Fibroblast of villous mesenchyme (primary cell): Measurements from ENCODE around the gene MTMR3. TPM values are rescaled to one million over a fixed set of nuclear protein-coding genes. Genes with fewer than 3 reads are reported as not detected.
A peak's percentile ranks its signal among the peaks of the same experiment; 100 is the strongest.

ENCODE experiments used
- DNase-seq: peaks from one replicate; pipeline ENCODE4 v3.0.0-alpha.2; 2010; ENCODE audit warnings: low read depth
- H3K4me3 ChIP-seq: 2 replicates; pipeline ENCODE4 v1.5.1; 2011; ENCODE audit warnings: low read depth, mild to moderate bottlenecking, low read length
- total RNA-seq: library from RNA; depleted of rRNA; stranded (reverse); fragments of >200 nt; gene quantifications from 2 replicates; pipeline ENCODE4 v1.2.3, GENCODE V29; 2012
- TF ChIP-seq, protein P1 (sequence below): IDR thresholded peaks from 2 replicates; pipeline ENCODE4 v1.5.1; 2012; ENCODE audit warnings: low read depth, mild to moderate bottlenecking, low read length; ENCODE audit not compliant: insufficient read depth

MTMR3 gene
- total RNA-seq, 1 donor, result 51.4 TPM

GRCh38 chr22:29994027-29994715, 111.2 kb downstream of the MTMR3 start:
- H3K4me3 ChIP-seq, result no peak overlapping the region
- TF ChIP-seq, protein P1, sequence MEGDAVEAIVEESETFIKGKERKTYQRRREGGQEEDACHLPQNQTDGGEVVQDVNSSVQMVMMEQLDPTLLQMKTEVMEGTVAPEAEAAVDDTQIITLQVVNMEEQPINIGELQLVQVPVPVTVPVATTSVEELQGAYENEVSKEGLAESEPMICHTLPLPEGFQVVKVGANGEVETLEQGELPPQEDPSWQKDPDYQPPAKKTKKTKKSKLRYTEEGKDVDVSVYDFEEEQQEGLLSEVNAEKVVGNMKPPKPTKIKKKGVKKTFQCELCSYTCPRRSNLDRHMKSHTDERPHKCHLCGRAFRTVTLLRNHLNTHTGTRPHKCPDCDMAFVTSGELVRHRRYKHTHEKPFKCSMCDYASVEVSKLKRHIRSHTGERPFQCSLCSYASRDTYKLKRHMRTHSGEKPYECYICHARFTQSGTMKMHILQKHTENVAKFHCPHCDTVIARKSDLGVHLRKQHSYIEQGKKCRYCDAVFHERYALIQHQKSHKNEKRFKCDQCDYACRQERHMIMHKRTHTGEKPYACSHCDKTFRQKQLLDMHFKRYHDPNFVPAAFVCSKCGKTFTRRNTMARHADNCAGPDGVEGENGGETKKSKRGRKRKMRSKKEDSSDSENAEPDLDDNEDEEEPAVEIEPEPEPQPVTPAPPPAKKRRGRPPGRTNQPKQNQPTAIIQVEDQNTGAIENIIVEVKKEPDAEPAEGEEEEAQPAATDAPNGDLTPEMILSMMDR, result peak; percentile 35
- peak; percentile 74 for DNase-seq

- peak; percentile 82 for DNase-seq
- no peak overlapping the region for H3K4me3 ChIP-seq
- TF ChIP-seq, protein P1, result no peak
Observed at GRCh38 chr22:29994943-29995342, 112.0 kb downstream of the MTMR3 start.

- DNase-seq, result no peak
- no peak overlapping the region for H3K4me3 ChIP-seq
- TF ChIP-seq, protein P1, result no peak
Observed at GRCh38 chr22:29997107-29997506, 114.1 kb downstream of the MTMR3 start.

- TF ChIP-seq, protein P1, result no peak
- H3K4me3 ChIP-seq, result no peak overlapping the region
- no peak for DNase-seq
Observed at GRCh38 chr22:29997516-29997915, 114.5 kb downstream of the MTMR3 start.

- TF ChIP-seq, protein P1, result no peak
- no peak for DNase-seq
- H3K4me3 ChIP-seq, result no peak overlapping the region
Observed at GRCh38 chr22:29998627-29999384, 115.8 kb downstream of the MTMR3 start.

DNA sequence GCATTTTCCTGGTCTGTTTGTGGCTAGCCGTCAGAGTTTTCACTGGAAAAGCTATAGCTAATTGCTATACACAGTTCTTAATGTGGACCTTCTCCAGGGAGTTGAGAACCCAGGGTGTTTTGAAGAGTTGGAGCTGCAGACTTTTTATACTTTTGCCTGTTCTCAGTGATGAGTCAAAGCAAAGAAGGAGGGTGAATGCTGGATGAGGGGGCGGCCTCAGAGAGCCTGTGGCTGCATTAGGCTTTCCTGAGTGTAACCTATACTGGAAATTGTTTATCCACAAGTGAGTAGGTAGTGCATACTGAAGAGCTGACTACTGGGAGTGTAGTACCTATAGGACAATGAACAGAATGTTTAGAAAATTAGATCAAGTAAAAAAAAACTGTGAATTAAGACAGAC, 117.6 kb downstream of the MTMR3 start:
- H3K4me3 ChIP-seq, result no peak overlapping the region
- no peak for DNase-seq
- TF ChIP-seq, protein P1, result no peak
